Fibroblast of villous mesenchyme (primary cell): Measurements from ENCODE around the gene ASPSCR1. TPM values are rescaled to one million over a fixed set of nuclear protein-coding genes. Genes with fewer than 3 reads are reported as not detected.
"Not testable (repeated sequence)": the region's sequence is repeated elsewhere in the genome, so short reads cannot be mapped to it uniquely, and the experiment has no call there.

ENCODE experiments used
- DNase-seq: peaks from one replicate; pipeline ENCODE4 v3.0.0-alpha.2; 2010; ENCODE audit warnings: low read depth
- H3K4me3 ChIP-seq: 2 replicates; pipeline ENCODE4 v1.5.1; 2011; ENCODE audit warnings: low read depth, mild to moderate bottlenecking, low read length
- CTCF ChIP-seq: IDR thresholded peaks from 2 replicates; pipeline ENCODE4 v1.5.1; 2012; ENCODE audit warnings: low read depth, mild to moderate bottlenecking, low read length; ENCODE audit not compliant: insufficient read depth
- total RNA-seq: library from RNA; depleted of rRNA; stranded (reverse); fragments of >200 nt; gene quantifications from 2 replicates; pipeline ENCODE4 v1.2.3, GENCODE V29; 2012

The ASPSCR1 gene
- total RNA-seq, 1 donor, result 28.5 TPM

GRCh38 chr17:82036634-82037091, 59.2 kb downstream of the ASPSCR1 start:
- no peak for DNase-seq
- TF ChIP-seq CTCF, result no peak

GRCh38 chr17:82037092-82037888, 59.9 kb downstream of the ASPSCR1 start, which contains the start of gene DCXR:
Gene DCXR (minus strand): TSS chr17:82037697. CDS start chr17:82037682, 15 bp downstream.
- peak; percentile 96 for DNase-seq
- peak; percentile 68 for TF ChIP-seq CTCF
- peak within 1 kb of the TSS; percentile 73 for H3K4me3 ChIP-seq

More at GRCh38 chr17:82036634-82037091, 59.2 kb downstream of the ASPSCR1 start:
- peak overlapping the region; percentile 73 for H3K4me3 ChIP-seq

- no peak for TF ChIP-seq CTCF
- no peak for DNase-seq
- H3K4me3 ChIP-seq, result peak overlapping the region; percentile 73
Measured at GRCh38 chr17:82037889-82038195, 60.4 kb downstream of the ASPSCR1 start.

- DNase-seq, result peak; percentile 25
Measured at GRCh38 chr17:82038796-82039409, 61.5 kb downstream of the ASPSCR1 start.

GRCh38 chr17:82039695-82040299, 62.4 kb downstream of the ASPSCR1 start:
- DNase-seq, result no peak
- no peak overlapping the region for H3K4me3 ChIP-seq
- no peak for TF ChIP-seq CTCF

More at GRCh38 chr17:82038796-82039409, 61.5 kb downstream of the ASPSCR1 start:
- not testable (repeated sequence) for H3K4me3 ChIP-seq

GRCh38 chr17:82041144-82041814, 63.9 kb downstream of the ASPSCR1 start:
- DNase-seq, result no peak
- no peak for TF ChIP-seq CTCF

GRCh38 chr17:82042649-82043048, 65.2 kb downstream of the ASPSCR1 start:
- no peak for TF ChIP-seq CTCF
- H3K4me3 ChIP-seq, result no peak overlapping the region
- DNase-seq, result no peak

More at GRCh38 chr17:82041144-82041814, 63.9 kb downstream of the ASPSCR1 start:
- no peak overlapping the region for H3K4me3 ChIP-seq
